ENCODE data around the gene LRRC28.

The LRRC28 gene

GRCh38 chr15:99425657-99426301, 174.5 kb downstream of the LRRC28 start:
- no peak for TF ChIP-seq CTCF (IDR thresholded peaks at IDR 0.05; ENCODE audit: extremely low read depth, missing control alignments)
- DNase-seq (ENCODE audit: low spot score) = no peak

GRCh38 chr15:99426431-99427105, 175.3 kb downstream of the LRRC28 start:
- TF ChIP-seq CTCF (IDR thresholded peaks at IDR 0.05; ENCODE audit: extremely low read depth, missing control alignments) = no peak
- DNase-seq (ENCODE audit: low spot score) = no peak

DNA sequence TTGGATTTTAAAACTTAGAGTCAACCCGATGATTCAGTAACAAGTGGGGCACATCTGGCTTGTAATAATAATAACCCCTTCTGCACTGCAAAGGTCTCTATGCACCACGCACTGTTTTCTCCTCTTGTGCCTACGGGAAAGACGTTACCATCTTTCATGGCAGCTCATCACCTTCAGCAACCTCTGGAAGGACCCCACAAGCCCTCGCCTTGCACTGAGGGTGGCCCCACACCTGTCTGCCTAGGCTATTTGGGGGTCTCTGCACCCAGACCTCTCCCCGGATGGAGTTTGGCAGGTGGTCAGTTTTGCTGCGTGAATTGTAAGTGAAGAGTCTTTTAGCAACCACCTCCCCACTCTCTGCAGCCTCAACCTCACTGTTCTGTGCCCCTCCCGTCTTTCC, 175.9 kb downstream of the LRRC28 start:
- no peak for DNase-seq (ENCODE audit: low spot score)
- no peak for TF ChIP-seq CTCF (IDR thresholded peaks at IDR 0.05; ENCODE audit: extremely low read depth, missing control alignments)

DNA sequence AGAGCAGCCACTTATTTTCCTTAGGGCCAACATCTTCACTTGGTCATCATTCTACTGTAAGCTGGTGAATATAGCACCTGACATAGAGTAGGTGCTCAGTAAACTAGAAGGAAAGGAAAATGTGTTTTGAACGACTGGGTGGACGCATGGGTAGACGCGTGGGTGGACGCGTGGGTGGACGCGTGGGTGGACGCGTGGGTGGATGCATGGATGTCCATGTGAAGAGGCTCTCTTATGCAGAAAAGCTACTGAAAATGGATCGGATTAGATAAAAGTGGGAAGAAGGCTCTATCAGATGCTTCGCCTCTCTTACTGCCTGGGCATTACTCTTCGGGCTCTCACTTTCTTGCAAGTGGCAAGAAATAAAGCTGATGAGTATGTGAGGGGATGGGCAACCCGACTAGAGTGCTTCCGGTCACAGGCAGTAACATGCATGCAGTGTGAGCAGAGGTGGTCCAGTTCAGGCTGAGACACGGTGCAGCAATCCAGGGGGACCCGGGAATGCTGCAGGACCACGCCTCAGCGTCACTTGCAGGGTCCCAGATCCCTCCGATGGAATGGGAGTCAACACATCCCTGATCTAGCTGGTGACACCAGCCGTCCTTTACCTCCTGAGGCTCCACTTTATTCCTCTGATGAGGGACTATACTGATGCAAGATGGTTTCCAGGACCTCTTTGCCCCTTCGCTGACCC, 176.5 kb downstream of the LRRC28 start:
- no peak for DNase-seq (ENCODE audit: low spot score)
- TF ChIP-seq CTCF (IDR thresholded peaks at IDR 0.05; ENCODE audit: extremely low read depth, missing control alignments) = no peak

DNA sequence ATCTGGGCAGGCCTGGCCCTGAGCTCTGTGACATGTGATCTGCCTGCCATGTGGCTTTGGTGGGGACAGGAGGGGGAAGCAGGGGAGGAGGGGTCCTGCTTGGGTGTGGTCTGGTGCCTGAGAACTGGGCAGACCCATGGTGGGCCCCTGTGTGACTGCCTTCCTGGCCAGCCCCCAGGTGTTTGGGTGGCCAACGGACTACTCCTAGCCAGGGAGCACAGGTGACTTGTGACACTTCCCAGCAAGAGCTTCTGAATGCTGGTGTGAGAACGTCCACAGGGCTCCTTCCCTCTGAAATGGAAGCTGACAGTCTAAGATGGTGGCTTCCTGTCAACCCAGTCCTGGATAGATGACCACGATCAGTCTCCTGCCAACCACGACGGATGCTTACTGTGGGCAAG, 178.4 kb downstream of the LRRC28 start:
- no peak for DNase-seq (ENCODE audit: low spot score)
- TF ChIP-seq CTCF (IDR thresholded peaks at IDR 0.05; ENCODE audit: extremely low read depth, missing control alignments) = no peak

- no peak for TF ChIP-seq CTCF (IDR thresholded peaks at IDR 0.05; ENCODE audit: extremely low read depth, missing control alignments)
Measured at GRCh38 chr15:99430881-99431401, 179.7 kb downstream of the LRRC28 start.

DNA sequence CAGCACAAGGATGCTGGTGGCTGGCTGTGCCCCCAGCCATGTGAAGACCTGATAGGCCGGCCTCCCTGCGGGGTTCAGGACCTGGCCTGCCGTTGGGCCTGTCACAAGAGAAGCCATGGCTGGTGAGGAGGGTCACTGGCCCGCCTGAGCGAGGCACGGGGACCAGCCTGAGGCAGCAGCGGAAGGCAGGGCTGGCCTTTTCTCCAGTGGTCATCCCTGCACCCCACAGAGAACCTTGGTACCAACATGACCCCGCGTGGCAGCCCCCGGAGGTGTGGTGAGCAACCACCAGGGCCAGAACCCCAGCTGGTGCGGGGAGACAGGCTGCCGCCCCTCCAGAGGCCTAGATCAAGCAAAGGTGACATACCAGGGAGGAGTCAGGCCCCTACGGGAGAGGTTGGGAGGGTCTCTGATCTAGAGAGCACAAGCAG, 180.4 kb downstream of the LRRC28 start:
- DNase-seq (ENCODE audit: low spot score) = no peak
- no peak for TF ChIP-seq CTCF (IDR thresholded peaks at IDR 0.05; ENCODE audit: extremely low read depth, missing control alignments)

More at GRCh38 chr15:99430881-99431401, 179.7 kb downstream of the LRRC28 start:
- DNase-seq (ENCODE audit: low spot score) = no peak

All from GM20000 (cell line).